MM.1S (cell line): ENCODE results near the gene PISD.

Experiments
- DNase-seq: peaks from one replicate; pipeline ENCODE4 v3.0.0-alpha.2; 2015
- H2AFZ ChIP-seq: fragments of 300-600 bp; sonication (generic); 2 replicates; pipeline ENCODE4 v1.6.0; 2016; ENCODE audit warnings: antibody characterized with exemption, low read length
- H3F3A ChIP-seq: fragments of 300-600 bp; sonication (generic); 2 replicates; pipeline ENCODE4 v1.6.1; 2016; ENCODE audit warnings: mild to moderate bottlenecking, antibody characterized with exemption, low read length, moderate library complexity, mixed read lengths; ENCODE audit not compliant: insufficient read depth
- H3K27ac ChIP-seq: fragments of 300-600 bp; sonication (generic); 2 replicates; pipeline ENCODE4 v1.5.1; 2016; ENCODE audit warnings: mild to moderate bottlenecking, low read length
- H3K27me3 ChIP-seq: fragments of 300-600 bp; sonication (generic); replicated peaks from 2 replicates; pipeline ENCODE4 v1.6.0; 2016; ENCODE audit warnings: low read length; ENCODE audit not compliant: insufficient read depth
- H3K36me3 ChIP-seq: fragments of 300-600 bp; sonication (generic); replicated peaks from 2 replicates; pipeline ENCODE4 v1.6.1; 2016; ENCODE audit warnings: mild to moderate bottlenecking, low read length, mixed read lengths; ENCODE audit not compliant: insufficient read depth
- H3K4me1 ChIP-seq: fragments of 300-600 bp; sonication (generic); 2 replicates; pipeline ENCODE4 v1.6.1; 2016; ENCODE audit warnings: low read length, mixed read lengths
- H3K4me2 ChIP-seq: fragments of 300-600 bp; sonication (generic); 2 replicates; pipeline ENCODE4 v1.6.0; 2016; ENCODE audit warnings: low read depth, low read length
- H3K4me3 ChIP-seq: fragments of 300-600 bp; sonication (generic); 2 replicates; pipeline ENCODE4 v1.5.1; 2016; ENCODE audit warnings: low read length, mixed read lengths
- H3K79me2 ChIP-seq: fragments of 300-600 bp; sonication (generic); 2 replicates; pipeline ENCODE4 v1.6.1; 2016; ENCODE audit warnings: mixed run types, low read length, mixed read lengths
- H3K9ac ChIP-seq: fragments of 300-600 bp; sonication (generic); 2 replicates; pipeline ENCODE4 v1.6.1; 2016; ENCODE audit warnings: low read length, mixed read lengths
- H3K9me2 ChIP-seq: fragments of 300-600 bp; sonication (generic); replicated peaks from 2 replicates; pipeline ENCODE4 v1.6.1; 2016; ENCODE audit warnings: mild to moderate bottlenecking, low read length, mixed read lengths; ENCODE audit not compliant: insufficient read depth
- H3K9me3 ChIP-seq: fragments of 300-600 bp; sonication (generic); replicated peaks from 2 replicates; pipeline ENCODE4 v1.6.1; 2016; ENCODE audit warnings: mild to moderate bottlenecking, low read length, mixed read lengths; ENCODE audit not compliant: insufficient read depth
- H4K20me1 ChIP-seq: fragments of 300-600 bp; sonication (generic); 2 replicates; pipeline ENCODE4 v1.6.1; 2016; ENCODE audit warnings: mild to moderate bottlenecking, low read length, moderate library complexity, mixed read lengths; ENCODE audit not compliant: insufficient read depth
- EZH2 ChIP-seq: fragments of 300-600 bp; sonication (generic); optimal IDR thresholded peaks from 2 replicates; pipeline ENCODE3; 2017; ENCODE audit warnings: low read depth, mild to moderate bottlenecking, antibody characterized with exemption, low read length, mixed read lengths
- EZH2phosphoT487 ChIP-seq: fragments of 300-600 bp; sonication (generic); IDR thresholded peaks from 2 replicates; pipeline ENCODE4 v1.6.1; 2018; ENCODE audit warnings: antibody characterized with exemption, low read length
- TF ChIP-seq, protein P1 (sequence below): fragments of 300-600 bp; sonication (generic); IDR thresholded peaks from 2 replicates; pipeline ENCODE4 v1.5.1; 2016; ENCODE audit warnings: antibody characterized with exemption, low read length, mixed read lengths

The PISD gene

DNA sequence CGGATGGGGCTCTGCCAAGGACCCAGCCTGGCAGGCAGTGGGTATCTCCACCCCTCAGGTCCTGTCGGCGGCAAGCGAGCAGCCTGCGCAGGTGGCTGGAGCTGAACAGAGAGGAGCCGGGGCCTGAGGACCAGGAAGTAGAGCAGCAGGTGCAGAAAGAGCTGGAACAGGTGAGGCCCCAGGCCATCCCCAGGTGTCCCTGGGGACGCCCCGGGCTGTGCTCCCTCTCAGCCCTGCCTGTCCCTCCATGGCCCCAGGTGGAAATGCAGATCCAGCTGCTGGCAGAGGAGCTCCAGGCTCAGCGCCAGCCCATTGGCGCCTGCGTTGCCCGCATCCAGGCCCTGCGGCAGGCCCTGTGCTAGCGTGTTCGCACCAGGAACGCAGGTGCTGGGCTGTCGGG, 44.0 kb downstream of the PISD start:
- no peak for DNase-seq
- no peaks in the 10 kb centered on the region for H3K36me3 ChIP-seq
- H2AFZ ChIP-seq, result no peak overlapping the region
- H3K4me3 ChIP-seq, result no peak overlapping the region
- no peaks in the 10 kb centered on the region for H3K9me3 ChIP-seq
- H3K79me2 ChIP-seq, result peaks cover 16% of the 10 kb centered on the region
- H3K27ac ChIP-seq, result no peak overlapping the region
- H3K4me2 ChIP-seq, result no peak overlapping the region
- no peaks in the 10 kb centered on the region for H3K9me2 ChIP-seq
- H4K20me1 ChIP-seq, result no peaks in the 10 kb centered on the region; the same call in 1 of the 2 replicates
- H3F3A ChIP-seq, result 0 out of 2 replicates have a peak, but pooled peaks cover 5% of the 10 kb centered on the region
- no peak for TF ChIP-seq EZH2phosphoT487
- TF ChIP-seq, protein P1, sequence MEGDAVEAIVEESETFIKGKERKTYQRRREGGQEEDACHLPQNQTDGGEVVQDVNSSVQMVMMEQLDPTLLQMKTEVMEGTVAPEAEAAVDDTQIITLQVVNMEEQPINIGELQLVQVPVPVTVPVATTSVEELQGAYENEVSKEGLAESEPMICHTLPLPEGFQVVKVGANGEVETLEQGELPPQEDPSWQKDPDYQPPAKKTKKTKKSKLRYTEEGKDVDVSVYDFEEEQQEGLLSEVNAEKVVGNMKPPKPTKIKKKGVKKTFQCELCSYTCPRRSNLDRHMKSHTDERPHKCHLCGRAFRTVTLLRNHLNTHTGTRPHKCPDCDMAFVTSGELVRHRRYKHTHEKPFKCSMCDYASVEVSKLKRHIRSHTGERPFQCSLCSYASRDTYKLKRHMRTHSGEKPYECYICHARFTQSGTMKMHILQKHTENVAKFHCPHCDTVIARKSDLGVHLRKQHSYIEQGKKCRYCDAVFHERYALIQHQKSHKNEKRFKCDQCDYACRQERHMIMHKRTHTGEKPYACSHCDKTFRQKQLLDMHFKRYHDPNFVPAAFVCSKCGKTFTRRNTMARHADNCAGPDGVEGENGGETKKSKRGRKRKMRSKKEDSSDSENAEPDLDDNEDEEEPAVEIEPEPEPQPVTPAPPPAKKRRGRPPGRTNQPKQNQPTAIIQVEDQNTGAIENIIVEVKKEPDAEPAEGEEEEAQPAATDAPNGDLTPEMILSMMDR, result no peak
- TF ChIP-seq EZH2, result no peak
- no peaks in the 10 kb centered on the region for H3K27me3 ChIP-seq
- H3K9ac ChIP-seq, result no peak overlapping the region
- peaks cover 19% of the 10 kb centered on the region for H3K4me1 ChIP-seq

- no peaks in the 10 kb centered on the region for H4K20me1 ChIP-seq
These were observed 45.6 kb downstream of the PISD start for GRCh38 chr22:31616315-31616980.

GRCh38 chr22:31615940-31616314, 46.1 kb downstream of the PISD start:
- peak; percentile 8 for DNase-seq
- peaks cover 19% of the 10 kb centered on the region for H3K4me1 ChIP-seq

More at GRCh38 chr22:31616315-31616980, 45.6 kb downstream of the PISD start:
- Histone ChIP-seq H3K9ac (no peak overlapping the region), H3K4me2 (peak overlapping the region; percentile 20; the same call in 1 of the 2 replicates), H2AFZ (no peak overlapping the region), H3K4me3 (no peak overlapping the region), H3K9me2 (no peaks in the 10 kb centered on the region), H3K27ac (peak overlapping the region; percentile 47; the same call in 1 of the 2 replicates), H3K27me3 (no peaks in the 10 kb centered on the region), H3F3A (0 out of 2 replicates have a peak, but pooled peaks cover 5% of the 10 kb centered on the region), H3K36me3 (no peaks in the 10 kb centered on the region), H3K9me3 (no peaks in the 10 kb centered on the region), H3K79me2 (no peaks in the 10 kb centered on the region), H3K4me1 (peaks cover 19% of the 10 kb centered on the region)
- TF ChIP-seq, protein P1, result no peak
- TF ChIP-seq EZH2, result no peak
- TF ChIP-seq EZH2phosphoT487, result no peak
- DNase-seq, result peak; percentile 67

More at GRCh38 chr22:31615940-31616314, 46.1 kb downstream of the PISD start:
- Histone ChIP-seq H3K9me2 (no peaks in the 10 kb centered on the region), H4K20me1 (no peaks in the 10 kb centered on the region), H3K79me2 (no peaks in the 10 kb centered on the region), H3K4me3 (no peak overlapping the region), H3K9ac (no peak overlapping the region), H3K27me3 (no peaks in the 10 kb centered on the region), H3K9me3 (no peaks in the 10 kb centered on the region), H3K36me3 (no peaks in the 10 kb centered on the region), H3K4me2 (peak overlapping the region; percentile 20; the same call in 1 of the 2 replicates), H3K27ac (peak overlapping the region; percentile 47; the same call in 1 of the 2 replicates), H2AFZ (no peak overlapping the region), H3F3A (0 out of 2 replicates have a peak, but pooled peaks cover 5% of the 10 kb centered on the region)
- TF ChIP-seq EZH2phosphoT487 (no peak), EZH2 (no peak)
- TF ChIP-seq, protein P1, result no peak
